Right cardiac atrium (tissue), 5 donors: ENCODE measurements around the gene FEN1. TPM values are rescaled to one million over a fixed set of nuclear protein-coding genes. Genes with fewer than 3 reads are reported as not detected.
A peak's percentile ranks its signal among the peaks of the same experiment; 100 is the strongest.

Experiments
- ATAC-seq, 2 donors: fragments of 200-7000 bp; cut with Tn5 transposase; one replicate each; pipeline versions ENCODE4 v1.8.0 to v1.9.1; 2020; ENCODE audit warnings: moderate library complexity in 2 of 2, mild to moderate bottlenecking in 1 of 2
- DNase-seq, 3 donors: peaks; one replicate each; pipeline ENCODE4 v3.0.0-alpha.2; 2020
- H3K27ac ChIP-seq: one replicate; pipeline ENCODE4 v1.5.1; 2013; ENCODE audit warnings: mild to moderate bottlenecking, low read length, control low read depth, moderate library complexity
- H3K27me3 ChIP-seq: one replicate; pipeline ENCODE4 v1.6.1; 2013; ENCODE audit not compliant: control insufficient read depth, insufficient read depth
- H3K4me1 ChIP-seq: one replicate; pipeline ENCODE4 v1.6.1; 2013; ENCODE audit warnings: low read length; ENCODE audit not compliant: control insufficient read depth, insufficient read depth
- H3K4me3 ChIP-seq: one replicate; pipeline ENCODE4 v1.5.1; 2013; ENCODE audit warnings: low read length, control low read depth
- H3K9me3 ChIP-seq: one replicate; pipeline ENCODE4 v1.6.1; 2013; ENCODE audit warnings: low read length; ENCODE audit not compliant: control insufficient read depth
- WGBS: extraction: QIAGEN DNeasy Blood & Tissue Kit; methylation state at CpG from one replicate; pipeline ENCODE4 v1.1.7; 2013; 5-methylcytosine and 5-hydroxymethylcytosine counted together
- intact Hi-C, 4 donors: fragments of 100-400 bp; cut with DNase I; formaldehyde crosslinking; loops; one replicate each; pipeline versions ENCODE4 v1.11.0 to v1.14.0; 2022 to 2023
- long read RNA-seq, 4 donors: library from polyadenylated mRNA; unstranded; transcript quantifications; one replicate each; pipeline ENCODE4 v2.0.0, GENCODE V29; 2020 to 2021
- polyA plus RNA-seq: library from polyadenylated mRNA; stranded (reverse); fragments of 200-250 nt; gene quantifications from one replicate; pipeline ENCODE4 v1.2.3, GENCODE V29; 2013
- total RNA-seq, 4 donors: library from RNA; stranded (reverse); fragmentation: NEBNext Ultra II Directional; extraction: Animal tissue kit (Norgen Biotek cat#: 25700); gene quantifications; one replicate each; pipeline ENCODE4 v1.2.1, GENCODE V29; 2021
- donor health status: healthy with polysubstance abuse.
- donor health status: DM: no; HTN: yes; CAD: no.
- donor health status: DM: no; HTN: no; CAD: no.
- donor health status: DM: no; HTN: yes; CAD: no; lungs with severe emphysema.
- donor health status: DM: yes; HTN: yes; CAD: no.

Gene FEN1, protein sequence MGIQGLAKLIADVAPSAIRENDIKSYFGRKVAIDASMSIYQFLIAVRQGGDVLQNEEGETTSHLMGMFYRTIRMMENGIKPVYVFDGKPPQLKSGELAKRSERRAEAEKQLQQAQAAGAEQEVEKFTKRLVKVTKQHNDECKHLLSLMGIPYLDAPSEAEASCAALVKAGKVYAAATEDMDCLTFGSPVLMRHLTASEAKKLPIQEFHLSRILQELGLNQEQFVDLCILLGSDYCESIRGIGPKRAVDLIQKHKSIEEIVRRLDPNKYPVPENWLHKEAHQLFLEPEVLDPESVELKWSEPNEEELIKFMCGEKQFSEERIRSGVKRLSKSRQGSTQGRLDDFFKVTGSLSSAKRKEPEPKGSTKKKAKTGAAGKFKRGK
- total RNA-seq (1 to 10 TPM; 4.6 to 5.4 (median 5.1) TPM), polyA plus RNA-seq (4.6 TPM)
- long read RNA-seq, donor 1, transcript FEN1-201 (2 exons, 2,296 nt): major isoform, 23 of 25 reads
- long read RNA-seq, donor 1, partial matches to known transcripts: 2 of 25 reads
- long read RNA-seq, donor 1, other reads (novel, unspliced or antisense): 0 of 25 reads
- long read RNA-seq, donor 2, partial matches to known transcripts: 0 of 4 reads
- long read RNA-seq, donor 2, other reads (novel, unspliced or antisense): 0 of 4 reads
- long read RNA-seq, donor 3, transcript FEN1-201 (2 exons, 2,296 nt): major isoform, 45 of 47 reads
- long read RNA-seq, donor 3, partial matches to known transcripts: 0 of 47 reads
- long read RNA-seq, donor 3, other reads (novel, unspliced or antisense): 2 of 47 reads
- long read RNA-seq, donor 4, transcript FEN1-201 (2 exons, 2,296 nt): major isoform, 8 of 8 reads
- long read RNA-seq, donor 4, partial matches to known transcripts: 0 of 8 reads
- long read RNA-seq, donor 4, other reads (novel, unspliced or antisense): 0 of 8 reads

GRCh38 chr11:61792310-61793082, at the start of gene FEN1, which contains the start of gene TMEM258:
Gene FEN1 (plus strand): TSS chr11:61792911. CDS start chr11:61795362, 2,451 bp downstream.
Gene TMEM258 (minus strand): TSS chr11:61792599. CDS start chr11:61792558, 41 bp downstream.
- H3K4me3 ChIP-seq: peak within 1 kb of the TSS; percentile 93
- H3K27me3 ChIP-seq: no peaks in the 10 kb centered on the region
- intact Hi-C loops: loop anchor here in 3 of 4 donors (5.0 to 10.0 kb wide), 4 partner anchors 95 to 312 kb away; partner anchors contain the start of gene FADS3 (in 1 of the 3)
- peak; percentile 91 to 95 (median 94) for DNase-seq
- peak within 1 kb of the TSS; percentile 97 for H3K27ac ChIP-seq
- no peaks in the 10 kb centered on the region for H3K9me3 ChIP-seq
- under 1% methylated on average over 61 of the region's 61 CpGs for WGBS
- peak; percentile 93 for ATAC-seq
- no peaks in the 10 kb centered on the region for H3K4me1 ChIP-seq

DNA sequence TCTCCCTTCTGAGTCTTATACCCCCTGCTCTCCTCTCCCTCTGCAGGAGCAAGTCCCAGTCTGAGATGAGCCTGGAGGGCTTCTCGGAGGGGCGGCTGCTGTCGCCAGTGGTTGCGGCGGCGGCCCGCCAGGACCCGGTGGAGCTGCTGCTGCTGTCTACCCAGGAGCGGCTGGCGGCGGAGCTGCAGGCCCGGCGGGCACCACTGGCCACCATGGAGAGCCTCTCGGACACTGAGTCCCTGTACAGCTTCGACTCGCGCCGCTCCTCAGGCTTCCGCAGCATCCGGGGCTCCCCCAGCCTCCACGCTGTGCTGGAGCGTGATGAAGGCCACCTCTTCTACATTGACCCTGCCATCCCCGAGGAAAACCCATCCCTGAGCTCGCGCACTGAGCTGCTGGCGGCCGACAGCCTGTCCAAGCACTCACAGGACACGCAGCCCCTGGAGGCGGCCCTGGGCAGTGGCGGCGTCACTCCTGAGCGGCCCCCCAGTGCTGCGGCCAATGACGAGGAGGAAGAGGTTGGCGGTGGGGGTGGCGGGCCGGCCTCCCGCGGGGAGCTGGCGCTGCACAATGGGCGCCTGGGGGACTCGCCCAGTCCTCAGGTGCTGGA, 49.1 kb upstream of the FEN1 start:
- DNase-seq (no peak), ATAC-seq (no peak)
- 86% methylated on average over 42 of the region's 42 CpGs for WGBS
- Histone ChIP-seq H3K4me1 (no peaks in the 10 kb centered on the region), H3K27ac (no peak overlapping the region), H3K27me3 (no peaks in the 10 kb centered on the region), H3K4me3 (no peak overlapping the region), H3K9me3 (no peaks in the 10 kb centered on the region)
- intact Hi-C loops: loop anchor here in 1 of 4 donors (10.0 kb wide), 1 partner anchor 361 kb away; no protein-coding TSS in a partner anchor

- H3K27ac ChIP-seq: no peak overlapping the region
- no peak overlapping the region for H3K4me3 ChIP-seq
- DNase-seq: no peak
- no peak for ATAC-seq
- no peaks in the 10 kb centered on the region for H3K9me3 ChIP-seq
- intact Hi-C loops: loop anchor here in 1 of 4 donors (10.0 kb wide), 1 partner anchor 361 kb away; no protein-coding TSS in a partner anchor
- H3K4me1 ChIP-seq: no peaks in the 10 kb centered on the region
- no peaks in the 10 kb centered on the region for H3K27me3 ChIP-seq
- 87% methylated on average over 20 of the region's 20 CpGs for WGBS
These were observed 48.5 kb upstream of the FEN1 start for GRCh38 chr11:61744181-61744580.

DNA sequence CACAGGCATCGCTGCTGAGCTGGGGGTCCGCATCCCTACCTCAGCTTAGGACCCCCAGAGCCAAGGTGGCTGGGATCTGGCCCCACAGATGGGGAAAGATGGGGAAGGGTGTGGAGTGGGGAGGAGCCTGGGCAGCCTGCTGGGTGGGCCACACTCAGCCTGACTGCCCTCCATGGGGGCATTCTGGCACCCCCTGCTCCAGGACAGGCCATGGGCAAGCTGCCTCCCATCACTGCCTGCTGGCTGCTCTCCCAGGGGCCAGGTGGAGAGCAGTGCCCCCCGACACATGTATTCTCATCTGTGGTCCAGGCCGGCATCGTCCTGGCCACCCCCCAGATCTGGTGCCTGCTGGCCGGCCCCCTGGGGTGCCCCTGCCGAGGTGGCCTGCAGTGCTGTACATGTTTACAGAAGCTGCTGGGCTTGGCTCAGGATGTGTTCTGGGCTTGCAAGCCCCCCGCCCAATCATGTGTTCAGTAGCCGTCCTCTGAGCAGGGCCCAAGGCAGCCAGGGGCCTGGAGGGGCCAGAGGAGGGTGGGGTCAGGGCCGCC, 48.0 kb upstream of the FEN1 start:
- ATAC-seq: no peak
- no peaks in the 10 kb centered on the region for H3K9me3 ChIP-seq
- no peak overlapping the region for H3K4me3 ChIP-seq
- intact Hi-C loops: loop anchor here in 1 of 4 donors (10.0 kb wide), 1 partner anchor 360 kb away; no protein-coding TSS in a partner anchor
- WGBS: 82% methylated on average over 10 of the region's 10 CpGs
- no peaks in the 10 kb centered on the region for H3K4me1 ChIP-seq
- H3K27me3 ChIP-seq: no peaks in the 10 kb centered on the region
- DNase-seq: no peak
- H3K27ac ChIP-seq: no peak overlapping the region

DNA sequence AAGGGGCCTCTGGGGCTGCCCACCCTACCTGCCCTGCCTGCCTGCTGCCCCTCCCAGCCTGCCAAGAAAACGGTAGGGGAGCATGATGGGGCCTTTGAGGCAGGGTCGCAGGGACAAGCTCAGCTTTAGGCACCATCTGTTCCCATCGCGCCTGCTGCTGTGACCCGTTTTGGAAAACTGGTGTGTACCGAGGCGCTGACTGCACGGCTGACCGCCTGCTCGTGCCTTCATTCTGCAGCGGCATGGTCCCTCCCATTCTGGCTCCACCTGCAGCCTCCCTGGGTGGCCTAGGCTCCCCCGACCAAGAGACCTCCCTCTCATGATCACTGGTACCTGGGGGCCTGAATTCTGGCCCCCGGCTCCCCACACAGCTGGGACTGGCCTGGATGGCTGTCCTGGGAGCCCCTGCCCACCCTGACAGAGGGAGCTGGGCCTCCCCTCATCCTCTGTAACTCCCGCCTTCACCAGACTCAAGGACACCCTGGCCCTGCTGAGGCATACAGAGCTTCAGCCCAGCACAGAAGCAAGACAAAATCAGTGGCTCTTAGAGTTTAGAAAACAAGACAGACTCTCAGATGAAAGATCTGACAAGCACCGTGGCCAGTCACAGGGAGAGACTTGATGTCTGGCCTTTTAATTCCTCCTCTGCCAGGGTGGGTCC, 46.8 kb upstream of the FEN1 start:
- Histone ChIP-seq H3K27me3 (no peaks in the 10 kb centered on the region), H3K4me1 (no peaks in the 10 kb centered on the region), H3K9me3 (no peaks in the 10 kb centered on the region), H3K27ac (no peak overlapping the region), H3K4me3 (no peak overlapping the region)
- DNase-seq: no peak
- intact Hi-C loops: loop anchor here in 1 of 4 donors (10.0 kb wide), 1 partner anchor 359 kb away; no protein-coding TSS in a partner anchor
- WGBS: 73% methylated on average over 15 of the region's 15 CpGs
- ATAC-seq: no peak

DNA sequence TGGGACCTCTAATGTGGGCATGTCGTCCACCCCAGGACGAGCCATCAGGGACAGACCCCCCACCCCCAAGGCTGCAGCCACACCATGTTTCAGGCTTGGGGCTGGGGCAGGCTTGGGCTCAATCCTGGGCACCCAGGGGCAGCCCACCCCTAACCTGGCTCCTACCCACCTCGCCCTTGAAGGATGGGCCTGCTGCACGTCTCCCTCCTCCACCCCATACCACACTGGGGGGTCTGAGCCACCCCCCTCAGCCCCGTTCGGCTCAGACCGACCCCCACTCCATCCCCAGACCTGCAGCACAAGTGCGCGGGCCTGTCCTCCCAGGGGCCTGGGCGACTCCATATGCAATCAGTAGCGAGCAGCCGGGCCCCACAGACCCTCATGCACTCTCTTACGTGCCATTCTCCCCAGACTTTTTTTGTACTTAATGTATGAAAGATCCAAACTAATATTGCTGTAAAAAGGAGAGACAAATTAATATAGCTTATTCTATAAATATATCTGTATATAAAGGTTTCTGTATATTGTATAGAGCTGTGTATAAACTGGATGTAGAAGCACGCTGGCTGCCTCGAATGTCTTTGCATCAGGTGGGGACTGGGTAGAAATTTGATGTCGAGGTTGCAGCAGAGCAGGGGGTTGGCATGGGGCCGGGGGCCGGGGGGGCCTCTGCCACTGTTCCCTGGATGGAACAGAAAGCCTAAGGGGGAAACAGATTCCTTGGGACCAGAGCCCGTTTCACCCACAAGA, 46.1 kb upstream of the FEN1 start:
- Histone ChIP-seq H3K4me3 (no peak overlapping the region), H3K27ac (no peak overlapping the region), H3K9me3 (no peaks in the 10 kb centered on the region), H3K27me3 (no peaks in the 10 kb centered on the region), H3K4me1 (no peaks in the 10 kb centered on the region)
- DNase-seq: no peak
- intact Hi-C loops: loop anchor here in 1 of 4 donors (10.0 kb wide), 1 partner anchor 358 kb away; no protein-coding TSS in a partner anchor
- no peak for ATAC-seq
- WGBS: 80% methylated on average over 19 of the region's 19 CpGs

DNA sequence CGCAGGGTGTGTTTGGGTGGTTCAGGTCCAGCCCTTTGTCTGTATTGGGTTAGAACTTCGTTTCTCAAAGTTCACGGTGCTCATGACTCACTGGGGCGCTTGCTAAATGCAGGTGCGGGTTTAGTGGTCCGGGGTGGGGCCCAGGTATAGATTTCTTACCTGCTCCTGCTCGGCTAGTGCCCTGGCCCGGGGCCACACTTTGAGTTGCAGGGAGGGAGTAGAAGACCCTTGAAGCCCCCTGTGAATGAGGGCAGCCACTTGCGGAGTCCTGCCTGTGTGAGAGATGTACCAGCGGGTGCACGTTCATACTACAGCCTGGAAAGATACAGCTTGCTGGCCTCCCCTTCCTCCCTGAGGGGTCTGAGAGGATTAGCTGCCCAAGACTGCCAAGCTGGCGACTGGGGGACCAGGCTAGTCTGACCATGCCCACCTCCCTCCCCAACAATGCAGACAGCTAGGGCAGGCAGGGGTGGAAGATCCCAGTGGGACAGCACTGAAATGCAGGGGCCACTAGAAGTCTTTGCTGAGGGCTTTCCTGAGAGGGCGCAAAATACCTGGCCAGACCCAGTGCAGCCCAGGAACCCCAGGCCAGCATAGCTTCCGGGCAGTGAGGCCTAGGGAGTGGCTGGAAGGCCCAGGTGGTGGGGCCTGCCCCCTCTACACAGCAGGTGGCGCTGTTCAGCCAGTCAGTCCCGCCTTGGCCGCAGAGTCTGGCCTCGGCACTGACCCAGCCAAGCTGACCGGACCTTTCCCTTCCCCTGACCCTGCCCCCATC, 45.3 kb upstream of the FEN1 start:
- Histone ChIP-seq H3K27ac (no peak overlapping the region), H3K4me3 (no peak overlapping the region), H3K4me1 (no peaks in the 10 kb centered on the region), H3K9me3 (no peaks in the 10 kb centered on the region), H3K27me3 (no peaks in the 10 kb centered on the region)
- peak; percentile 84 to 94 (median 91) for DNase-seq
- WGBS: 54% methylated on average over 19 of the region's 19 CpGs
- intact Hi-C loops: loop anchor here in 1 of 4 donors (10.0 kb wide), 1 partner anchor 357 kb away; no protein-coding TSS in a partner anchor
- ATAC-seq: peak; percentile 80 to 83

GRCh38 chr11:61747967-61748285, 44.8 kb upstream of the FEN1 start:
- DNase-seq: no peak
- intact Hi-C loops: loop anchor here in 1 of 4 donors (10.0 kb wide), 1 partner anchor 357 kb away; no protein-coding TSS in a partner anchor
- no peaks in the 10 kb centered on the region for H3K4me1 ChIP-seq

More at GRCh38 chr11:61747967-61748285, 44.8 kb upstream of the FEN1 start:
- no peaks in the 10 kb centered on the region for H3K27me3 ChIP-seq
- no peaks in the 10 kb centered on the region for H3K9me3 ChIP-seq
- ATAC-seq: no peak
- no peak overlapping the region for H3K4me3 ChIP-seq
- no peak overlapping the region for H3K27ac ChIP-seq
- WGBS: 45% methylated on average over 3 of the region's 3 CpGs
